ENCODE data around the gene TMEM184B.
A peak's percentile ranks its signal among the peaks of the same experiment; 100 is the strongest.
"Not testable (repeated sequence)": the region's sequence is repeated elsewhere in the genome, so short reads cannot be mapped to it uniquely, and the experiment has no call there.

TMEM184B gene

GRCh38 chr22:38249803-38250642, 22.8 kb downstream of the TMEM184B start:
- no peak for DNase-seq (ENCODE audit: low read depth in 2 of 2)

GRCh38 chr22:38249301-38249700, 23.5 kb downstream of the TMEM184B start:
- DNase-seq (ENCODE audit: low read depth in 2 of 2) = no peak

DNA sequence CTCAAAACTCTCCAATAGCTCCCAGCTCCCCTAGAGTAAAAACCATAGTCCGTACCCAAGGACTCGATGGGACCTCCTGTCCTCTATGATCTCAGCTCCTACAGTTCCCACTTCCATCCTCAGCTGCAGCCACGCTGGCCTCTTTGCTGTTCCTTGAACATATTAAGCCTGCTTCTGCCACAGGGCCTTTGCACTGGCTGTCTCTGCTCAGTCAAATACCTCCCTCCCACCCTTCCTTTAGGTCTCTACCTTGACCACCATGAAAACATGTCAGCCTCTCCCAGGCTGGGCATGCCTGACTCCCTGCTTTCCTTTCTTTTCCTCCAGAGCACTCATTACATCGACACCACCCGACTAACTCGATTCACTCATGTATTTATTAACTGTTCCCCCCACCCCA, 24.5 kb downstream of the TMEM184B start:
- no peak for DNase-seq (ENCODE audit: low read depth in 2 of 2)

GRCh38 chr22:38247713-38248112, 25.1 kb downstream of the TMEM184B start:
- DNase-seq (ENCODE audit: low read depth in 2 of 2) = no peak

DNA sequence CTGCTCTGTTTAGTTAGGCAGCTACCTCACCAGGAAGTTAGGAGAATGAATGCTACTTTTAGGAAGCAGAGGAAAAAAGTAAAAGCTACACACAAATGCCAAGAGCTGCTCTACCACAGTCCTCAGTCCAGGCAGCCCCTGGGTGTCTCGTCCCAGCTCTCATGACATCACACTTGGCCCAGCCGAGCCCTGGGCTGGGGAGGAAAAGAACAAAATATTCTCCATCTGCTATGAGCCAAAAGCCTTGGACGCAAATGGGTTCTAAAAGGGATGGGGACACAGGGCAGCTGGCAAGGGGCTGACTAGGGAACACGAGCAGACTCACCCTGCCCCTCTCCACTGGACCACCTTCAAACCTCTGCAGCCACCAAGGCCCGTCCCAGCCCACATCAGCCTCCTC, 26.1 kb downstream of the TMEM184B start:
- no peak for DNase-seq (ENCODE audit: low read depth in 2 of 2)

DNA sequence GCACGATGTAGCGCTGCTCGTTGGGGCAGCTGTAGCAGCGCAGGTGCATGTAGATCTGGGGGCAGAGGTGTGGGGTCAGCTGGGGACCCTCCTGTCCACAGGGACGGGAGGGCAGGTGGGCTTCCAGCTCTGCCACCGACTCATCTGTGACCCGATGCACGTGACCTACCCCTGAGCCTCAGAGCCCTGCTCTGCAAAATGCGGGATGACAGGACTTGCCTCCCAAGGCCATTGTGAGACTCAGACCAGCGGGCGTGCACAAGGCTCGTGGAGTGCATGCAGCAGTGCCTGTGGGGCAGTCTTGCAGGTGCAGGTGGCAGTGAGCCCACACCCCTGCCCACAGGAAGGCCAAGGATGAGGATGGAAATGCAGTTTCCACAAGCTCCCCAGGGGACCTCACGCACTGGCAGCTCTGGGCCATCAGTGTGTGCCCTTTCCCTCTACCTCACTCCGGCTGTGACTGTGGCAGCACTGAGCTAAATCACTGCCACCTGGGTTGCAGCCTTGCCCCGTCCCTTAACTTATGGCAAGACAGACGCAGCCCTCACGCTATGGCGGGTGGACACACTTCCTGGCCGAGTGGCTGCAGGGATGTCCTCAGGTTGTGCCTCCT, 26.7 kb downstream of the TMEM184B start:
- DNase-seq (ENCODE audit: low read depth in 2 of 2) = no peak

GRCh38 chr22:38244106-38244505, 28.7 kb downstream of the TMEM184B start:
- no peak for DNase-seq (ENCODE audit: low read depth in 2 of 2)

DNA sequence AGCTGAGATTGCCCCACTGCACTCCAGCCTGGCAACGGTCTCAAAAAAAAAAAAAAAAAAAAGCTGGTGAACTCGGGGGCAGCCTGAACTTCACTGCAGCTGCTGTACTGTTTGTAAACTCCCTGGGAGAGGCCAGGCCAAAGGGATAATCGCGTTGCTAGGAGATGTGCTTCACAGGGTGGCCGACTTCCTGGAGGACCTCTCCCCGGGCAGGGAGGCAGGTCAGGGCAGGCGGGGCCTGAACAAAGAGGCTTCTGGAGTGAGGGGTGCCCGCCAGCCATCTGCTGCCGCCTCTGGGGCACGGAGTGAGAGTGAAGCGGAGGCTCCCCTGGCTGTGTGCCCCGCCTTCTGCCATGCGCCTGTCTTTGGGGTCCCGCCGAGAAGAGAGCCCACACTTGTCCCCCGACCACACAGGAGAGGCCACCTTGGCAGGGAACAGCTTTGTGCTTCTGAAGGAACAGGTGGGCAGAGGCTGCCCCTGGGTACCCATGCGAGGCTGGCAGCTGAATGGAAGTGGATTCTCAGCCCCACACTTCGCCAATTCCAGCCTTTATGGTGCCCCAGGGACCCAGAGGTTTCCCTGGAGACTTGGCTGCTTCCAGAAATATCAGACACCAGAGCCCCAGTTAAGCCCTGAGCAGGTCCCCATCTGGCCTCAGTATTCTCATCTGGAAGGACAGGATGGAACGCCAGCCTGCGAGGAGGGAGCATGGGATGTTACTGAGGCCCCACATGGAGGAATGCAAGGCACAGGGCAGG, 29.6 kb downstream of the TMEM184B start:
- no peak for DNase-seq (ENCODE audit: low read depth in 2 of 2)

DNA sequence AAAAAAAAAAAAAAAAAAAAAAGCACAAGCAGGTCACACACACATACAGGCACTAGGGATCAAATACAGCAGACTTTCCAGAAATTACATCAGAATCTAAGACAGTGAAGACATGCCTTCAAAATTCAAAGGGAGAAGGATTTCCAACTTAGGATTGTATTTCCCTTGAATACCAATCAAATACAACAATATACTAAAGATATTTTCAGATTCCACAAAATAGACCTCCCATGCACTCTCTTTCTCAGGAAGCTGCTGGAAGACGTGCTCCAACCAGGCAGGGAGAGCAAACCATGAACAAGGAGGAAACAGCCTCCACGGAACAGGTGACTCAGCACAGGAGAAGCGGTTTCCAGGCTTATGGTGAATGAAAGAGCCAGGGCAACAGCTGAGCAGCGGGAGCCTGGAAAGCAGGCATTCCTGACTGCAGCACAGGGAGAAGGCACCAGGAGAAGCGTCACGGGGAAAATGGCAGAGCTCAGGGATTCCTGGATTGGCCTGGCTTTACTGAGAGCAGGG, 32.0 kb downstream of the TMEM184B start:
- DNase-seq (ENCODE audit: low read depth in 2 of 2) = no peak

GRCh38 chr22:38239101-38239761, 33.6 kb downstream of the TMEM184B start:
- no peak for DNase-seq (ENCODE audit: low read depth in 2 of 2)

DNA sequence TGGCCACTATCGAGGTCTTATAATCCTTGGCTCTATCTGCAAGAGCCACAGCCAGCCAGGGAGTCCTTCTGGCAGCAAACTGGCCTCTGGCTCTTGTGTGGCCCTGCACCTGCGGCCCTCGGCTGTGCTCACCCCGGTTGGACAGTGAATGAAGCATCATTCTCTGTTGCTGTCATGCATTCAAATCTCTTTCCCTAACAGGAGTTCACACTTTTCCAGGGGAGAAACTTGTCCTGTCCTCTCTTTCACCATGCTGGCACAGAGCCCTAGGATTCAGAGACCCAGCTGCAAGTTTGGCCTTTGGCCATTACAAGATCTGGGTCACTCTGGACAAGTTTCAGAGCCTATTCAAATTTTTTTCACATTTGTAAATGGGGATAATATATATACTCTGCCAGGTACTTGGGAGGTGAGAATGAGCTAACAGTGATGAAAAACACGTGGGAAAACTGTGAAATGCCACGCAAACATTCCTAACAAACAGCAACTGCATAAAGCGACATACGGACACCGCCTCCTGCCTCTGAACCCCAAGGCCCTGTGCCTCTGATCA, 34.2 kb downstream of the TMEM184B start:
- DNase-seq (ENCODE audit: low read depth in 2 of 2) = no peak

- DNase-seq (ENCODE audit: low read depth in 2 of 2) = no peak
Observed at GRCh38 chr22:38236786-38237185, 36.0 kb downstream of the TMEM184B start.

GRCh38 chr22:38235240-38235850, 37.5 kb downstream of the TMEM184B start:
- no peak for DNase-seq (ENCODE audit: low read depth in 2 of 2)

DNA sequence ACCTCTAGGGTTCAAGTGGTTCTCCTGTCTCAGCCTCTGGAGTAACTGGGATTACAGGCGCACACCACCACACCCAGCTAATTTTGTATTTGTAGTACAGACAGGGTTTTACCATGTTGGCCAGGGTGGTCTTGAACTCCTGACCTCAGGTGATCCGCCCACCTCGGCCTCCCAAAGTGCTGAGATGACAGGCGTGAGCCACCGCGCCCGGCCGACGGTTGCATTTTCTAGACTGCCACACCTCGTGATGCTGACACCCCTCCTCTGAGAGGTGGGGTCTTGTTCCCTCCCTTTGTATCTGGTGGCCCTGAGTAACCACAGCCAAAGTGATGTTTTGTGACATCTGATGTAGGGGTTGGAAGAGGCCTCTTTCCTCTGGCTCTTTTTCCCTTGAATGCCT, 39.0 kb downstream of the TMEM184B start:
- not testable (repeated sequence) for DNase-seq (ENCODE audit: low read depth in 2 of 2)

- DNase-seq (ENCODE audit: low read depth in 2 of 2) = no peak
Observed at GRCh38 chr22:38233427-38233826, 39.4 kb downstream of the TMEM184B start.

DNA sequence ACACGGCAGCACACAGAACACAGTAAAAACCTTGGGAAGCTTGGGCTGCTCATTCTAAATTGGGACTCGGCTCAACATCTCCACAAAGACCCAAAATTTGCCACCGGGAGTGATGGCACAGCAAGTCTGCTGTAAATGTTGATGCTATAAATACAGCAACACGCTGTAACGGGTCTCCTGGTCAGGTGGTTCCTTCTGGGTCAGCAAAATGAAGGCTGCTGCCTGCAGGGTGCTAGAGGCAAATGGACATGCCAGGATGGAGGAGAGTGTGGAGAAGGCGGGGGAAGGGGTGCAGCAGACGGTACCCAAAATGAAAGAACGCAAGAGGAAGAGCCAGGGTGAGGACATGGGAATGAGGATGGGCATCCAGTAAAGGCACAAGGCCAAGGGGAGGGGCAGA, 40.6 kb downstream of the TMEM184B start:
- DNase-seq (ENCODE audit: low read depth in 2 of 2) = no peak

- DNase-seq (ENCODE audit: low read depth in 2 of 2) = no peak
Observed at GRCh38 chr22:38230916-38231315, 41.9 kb downstream of the TMEM184B start.

DNA sequence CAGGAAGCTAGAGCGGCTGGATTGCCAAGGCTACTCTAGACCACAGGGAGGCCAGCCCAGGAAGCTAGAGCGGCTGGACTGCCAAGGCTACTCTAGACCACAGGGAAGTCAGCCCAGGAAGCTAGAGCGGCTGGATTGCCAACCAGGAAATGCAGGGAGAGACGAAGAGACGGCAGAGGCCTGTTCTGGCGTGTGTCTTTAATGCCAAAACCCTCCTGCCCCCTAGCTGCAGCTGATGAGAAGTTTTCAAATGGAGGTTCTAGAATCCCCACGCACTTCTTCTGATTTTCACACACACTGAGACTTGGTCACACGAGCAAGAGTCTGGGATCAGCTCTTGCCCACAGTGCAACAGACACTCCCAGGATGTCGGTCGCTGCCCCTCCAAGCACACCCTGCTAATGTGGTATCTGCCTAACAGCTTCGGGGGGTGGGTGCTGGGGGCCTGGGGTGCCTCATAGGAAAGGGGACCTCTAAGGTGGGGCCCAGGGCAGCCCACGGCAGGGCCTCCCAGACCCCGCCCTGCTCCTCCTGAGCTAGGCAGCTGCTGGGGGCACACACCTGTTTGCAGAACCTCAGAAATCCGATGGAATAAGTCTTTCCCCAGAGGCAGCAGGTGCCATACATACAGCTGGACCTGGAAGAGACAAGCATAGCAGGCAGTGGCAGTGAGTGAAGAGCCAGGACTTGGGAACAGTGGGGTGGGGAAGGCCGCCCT, 42.5 kb downstream of the TMEM184B start:
- peak in 1 of 2 donors; percentile 22 for DNase-seq (ENCODE audit: low read depth in 2 of 2)

DNA sequence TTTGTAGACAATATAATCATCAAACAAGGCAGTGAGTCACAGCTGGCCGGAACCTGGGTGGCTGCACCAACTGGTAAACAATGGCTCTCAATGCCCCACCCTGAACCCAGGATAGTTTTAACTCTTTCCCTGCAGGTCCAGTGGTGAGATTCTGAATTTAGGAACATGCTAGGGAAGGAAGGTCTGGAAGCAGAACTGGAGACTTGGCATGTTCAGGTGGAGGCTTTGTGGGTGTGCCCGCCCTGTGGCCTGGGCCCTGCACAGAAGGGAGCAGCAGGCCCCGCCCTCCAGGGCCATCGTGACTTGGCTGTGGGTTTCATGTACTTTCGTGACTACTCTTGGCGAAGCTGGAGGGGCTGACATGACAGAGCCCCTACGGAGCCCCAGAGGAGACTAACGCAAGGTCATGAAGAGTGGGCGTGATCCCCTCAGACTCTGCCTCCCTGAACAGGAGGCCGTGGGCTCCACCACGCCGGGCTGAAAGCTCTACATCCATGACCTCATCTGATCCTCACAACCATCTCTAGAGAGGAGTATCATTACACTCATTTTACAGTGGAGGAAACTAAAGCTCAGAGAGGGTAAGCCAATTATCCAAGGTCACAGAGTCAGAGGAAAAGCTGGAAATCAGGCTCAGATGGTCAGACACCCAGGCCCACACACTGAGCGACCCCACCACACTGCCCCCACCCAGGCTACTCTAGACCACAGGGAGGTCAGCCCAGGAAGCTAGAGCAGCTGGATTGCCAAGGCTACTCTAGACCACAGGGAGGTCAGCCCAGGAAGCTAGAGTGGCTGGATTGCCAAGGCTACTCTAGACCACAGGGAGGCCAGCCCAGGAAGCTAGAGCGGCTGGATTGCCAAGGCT, 43.7 kb downstream of the TMEM184B start:
- no peak for DNase-seq (ENCODE audit: low read depth in 2 of 2)
